ENCODE measurements around the gene STAM2.

The STAM2 gene

GRCh38 chr2:152201466-152201830, 25.9 kb upstream of the STAM2 start:
- TF ChIP-seq TEAD4 (IDR thresholded peaks at IDR 0.05) (no peak), ZBTB7A (IDR thresholded peaks at IDR 0.05; ENCODE audit: low read depth) (no peak), CEBPB (IDR thresholded peaks at IDR 0.05) (no peak), REST (IDR thresholded peaks at IDR 0.05; ENCODE audit: low read depth) (no peak), RAD21 (IDR thresholded peaks at IDR 0.05; ENCODE audit: low read depth) (no peak), YY1 (IDR thresholded peaks at IDR 0.05; ENCODE audit: low read depth) (no peak)

GRCh38 chr2:152200565-152201465, 25.3 kb upstream of the STAM2 start:
- TF ChIP-seq CEBPB (IDR thresholded peaks at IDR 0.05) (no peak), EP300 (IDR thresholded peaks at IDR 0.05; ENCODE audit: borderline replicate concordance) (no peak), NFIC (IDR thresholded peaks at IDR 0.05) (peak; percentile 74), CREB1 (IDR thresholded peaks at IDR 0.05; ENCODE audit: low read depth) (no peak), TCF12 (IDR thresholded peaks at IDR 0.05; ENCODE audit: low read depth) (peak; percentile 50; the same call in 1 of the 2 replicates)

- TF ChIP-seq MAX (IDR thresholded peaks at IDR 0.05) (no peak), CEBPB (IDR thresholded peaks at IDR 0.05) (no peak), EGR1 (IDR thresholded peaks at IDR 0.05) (no peak), ZBTB7A (IDR thresholded peaks at IDR 0.05; ENCODE audit: low read depth) (no peak), FOXM1 (IDR thresholded peaks at IDR 0.05; ENCODE audit: borderline replicate concordance, low read depth) (no peak)
These were observed 24.5 kb upstream of the STAM2 start for GRCh38 chr2:152200101-152200500.

GRCh38 chr2:152198499-152198898, 22.9 kb upstream of the STAM2 start:
- no peak for TF ChIP-seq CEBPB (IDR thresholded peaks at IDR 0.05)
- no peak for TF ChIP-seq EP300 (IDR thresholded peaks at IDR 0.05; ENCODE audit: borderline replicate concordance)
- no peak for TF ChIP-seq USF1 (IDR thresholded peaks at IDR 0.05)
- no peak for TF ChIP-seq TCF12 (IDR thresholded peaks at IDR 0.05; ENCODE audit: low read depth)
- TF ChIP-seq TEAD4 (IDR thresholded peaks at IDR 0.05) = no peak
- TF ChIP-seq EGR1 (IDR thresholded peaks at IDR 0.05) = no peak
- no peak for TF ChIP-seq REST (IDR thresholded peaks at IDR 0.05; ENCODE audit: low read depth)
- no peak for TF ChIP-seq NFIC (IDR thresholded peaks at IDR 0.05)
- no peak for TF ChIP-seq RAD21 (IDR thresholded peaks at IDR 0.05; ENCODE audit: low read depth)
- TF ChIP-seq ZBTB7A (IDR thresholded peaks at IDR 0.05; ENCODE audit: low read depth) = no peak
- TF ChIP-seq TAF1 (IDR thresholded peaks at IDR 0.05; ENCODE audit: low read depth) = no peak
- TF ChIP-seq FOXM1 (IDR thresholded peaks at IDR 0.05; ENCODE audit: borderline replicate concordance, low read depth) = no peak
- TF ChIP-seq CREB1 (IDR thresholded peaks at IDR 0.05; ENCODE audit: low read depth) = no peak

- TF ChIP-seq TEAD4 (IDR thresholded peaks at IDR 0.05) (no peak), RAD21 (IDR thresholded peaks at IDR 0.05; ENCODE audit: low read depth) (peak; percentile 91)
These were observed 14.3 kb upstream of the STAM2 start for GRCh38 chr2:152189622-152190495.

- TF ChIP-seq ZBTB7A (IDR thresholded peaks at IDR 0.05; ENCODE audit: low read depth) (no peak), CEBPB (IDR thresholded peaks at IDR 0.05) (no peak), REST (IDR thresholded peaks at IDR 0.05; ENCODE audit: low read depth) (no peak), EP300 (IDR thresholded peaks at IDR 0.05; ENCODE audit: borderline replicate concordance) (no peak), NFIC (IDR thresholded peaks at IDR 0.05) (no peak), EGR1 (IDR thresholded peaks at IDR 0.05) (no peak), YY1 (IDR thresholded peaks at IDR 0.05; ENCODE audit: low read depth) (no peak)
These were observed 10.7 kb upstream of the STAM2 start for GRCh38 chr2:152186262-152186661.
